ENCODE measurements around the gene GDF11. TPM values are rescaled to one million over a fixed set of nuclear protein-coding genes. Genes with fewer than 3 reads are reported as not detected.

The GDF11 gene
- total RNA-seq, 2 experiments from 2014 or later: 4.4 to 6.6 TPM

GRCh38 chr12:55746174-55746912 lies 3.4 kb downstream of the GDF11 start:
- H3K27me3 Mint-ChIP-seq: no peaks in the 10 kb centered on the region
- DNase-seq (no peak), ATAC-seq (ENCODE audit: poor library complexity) (no peak)
- ChIA-PET POLR2A (interaction anchor here (0.6 to 2.2 kb wide), 6 partner anchors 8 to 227 kb away, joined by 3 to 11 read pairs (median 4); partner anchors contain the start of gene RAB5B), CTCF (interaction anchor here (0.9 to 1.4 kb wide), 2 partner anchors 40 to 180 kb away, joined by 3 read pairs; no protein-coding TSS in a partner anchor)
- peak overlapping the region; percentile 72 for H3K27ac Mint-ChIP-seq
- Histone ChIP-seq H3K4me1 (ENCODE audit: insufficient read depth, low read length) (peaks cover 35% of the 10 kb centered on the region), H3K36me3 (ENCODE audit: insufficient read depth, low read length) (peaks cover 16% of the 10 kb centered on the region), H3K27me3 (ENCODE audit: control insufficient read depth in 1 of 2, insufficient read depth in 2 of 2, low read length in 2 of 2) (no peaks in the 10 kb centered on the region), H3K27ac (ENCODE audit: low read depth in 1 of 2, low read length in 2 of 2) (peak overlapping the region; percentile 7 to 31), H3K9me3 (ENCODE audit: control insufficient read depth in 1 of 2, insufficient read depth in 1 of 2, low read length in 2 of 2) (no peaks in the 10 kb centered on the region), H3K4me3 (ENCODE audit: low read length) (no peak overlapping the region)
- no peaks in the 10 kb centered on the region for H3K9me3 Mint-ChIP-seq
- peaks cover 45% of the 10 kb centered on the region for H3K4me1 Mint-ChIP-seq (ENCODE audit: low read depth)
- H3K36me3 Mint-ChIP-seq (ENCODE audit: low read depth): peaks cover 33% of the 10 kb centered on the region
- intact Hi-C loops (cut with DNase I, micrococcal nuclease): loop anchor here in 1 of 2 experiments (10.0 kb wide), 1 partner anchor 718 kb away; the partner anchor contains the start of gene SPRYD4
- no peak for TF ChIP-seq CTCF (IDR thresholded peaks at IDR 0.05)
- H3K4me3 Mint-ChIP-seq: peak overlapping the region; percentile 51

GRCh38 chr12:55746913-55747231 lies 4.0 kb downstream of the GDF11 start:
- ATAC-seq (ENCODE audit: poor library complexity) (no peak), DNase-seq (no peak)
- no peak for TF ChIP-seq CTCF (IDR thresholded peaks at IDR 0.05)
- H3K4me1 Mint-ChIP-seq (ENCODE audit: low read depth): peaks cover 45% of the 10 kb centered on the region
- intact Hi-C loops (cut with DNase I, micrococcal nuclease): loop anchor here in 1 of 2 experiments (10.0 kb wide), 1 partner anchor 718 kb away; the partner anchor contains the start of gene SPRYD4
- no peaks in the 10 kb centered on the region for H3K27me3 Mint-ChIP-seq
- H3K36me3 ChIP-seq (ENCODE audit: insufficient read depth, low read length): peaks cover 20% of the 10 kb centered on the region
- H3K27ac Mint-ChIP-seq: peak overlapping the region; percentile 72
- peak overlapping the region; percentile 31 to 34 for H3K27ac ChIP-seq (ENCODE audit: low read depth in 1 of 2, low read length in 2 of 2)
- H3K4me1 ChIP-seq (ENCODE audit: insufficient read depth, low read length): peaks cover 33% of the 10 kb centered on the region
- H3K4me3 Mint-ChIP-seq: no peak overlapping the region
- no peaks in the 10 kb centered on the region for H3K9me3 Mint-ChIP-seq
- no peaks in the 10 kb centered on the region for H3K27me3 ChIP-seq (ENCODE audit: control insufficient read depth in 1 of 2, insufficient read depth in 2 of 2, low read length in 2 of 2)
- H3K36me3 Mint-ChIP-seq (ENCODE audit: low read depth): peaks cover 38% of the 10 kb centered on the region
- H3K9me3 ChIP-seq (ENCODE audit: control insufficient read depth in 1 of 2, insufficient read depth in 1 of 2, low read length in 2 of 2): no peaks in the 10 kb centered on the region
- ChIA-PET POLR2A (interaction anchor here (0.6 to 2.2 kb wide), 8 partner anchors 9 to 1422 kb away, joined by 3 to 11 read pairs (median 3); partner anchors contain the start of gene COPZ1), CTCF (interaction anchor here (0.9 to 1.6 kb wide), 4 partner anchors 8 to 179 kb away, joined by 3 to 6 read pairs (median 4); no protein-coding TSS in a partner anchor)
- no peak overlapping the region for H3K4me3 ChIP-seq (ENCODE audit: low read length)

- H3K27me3 ChIP-seq (ENCODE audit: control insufficient read depth in 1 of 2, insufficient read depth in 2 of 2, low read length in 2 of 2): no peaks in the 10 kb centered on the region
- no peak overlapping the region for H3K4me3 Mint-ChIP-seq
- H3K27me3 Mint-ChIP-seq: no peaks in the 10 kb centered on the region
- no peak overlapping the region for H3K27ac ChIP-seq (ENCODE audit: low read depth in 1 of 2, low read length in 2 of 2)
- peaks cover 36% of the 10 kb centered on the region for H3K4me1 Mint-ChIP-seq (ENCODE audit: low read depth)
- H3K9me3 ChIP-seq (ENCODE audit: control insufficient read depth in 1 of 2, insufficient read depth in 1 of 2, low read length in 2 of 2): no peaks in the 10 kb centered on the region
- DNase-seq (no peak), ATAC-seq (ENCODE audit: poor library complexity) (no peak)
- H3K4me1 ChIP-seq (ENCODE audit: insufficient read depth, low read length): peaks cover 23% of the 10 kb centered on the region
- H3K9me3 Mint-ChIP-seq: no peaks in the 10 kb centered on the region
- intact Hi-C loops (cut with DNase I, micrococcal nuclease): loop anchor here in 1 of 2 experiments (10.0 kb wide), 1 partner anchor 716 kb away; the partner anchor contains the start of gene SPRYD4
- ChIA-PET CTCF (interaction anchor here (1.2 to 1.6 kb wide), 3 partner anchors 10 to 178 kb away, joined by 3 to 6 read pairs (median 6); no protein-coding TSS in a partner anchor), POLR2A (interaction anchor here (1.1 to 2.2 kb wide), 4 partner anchors 9 to 796 kb away, joined by 3 to 11 read pairs (median 6); no protein-coding TSS in a partner anchor)
- H3K4me3 ChIP-seq (ENCODE audit: low read length): no peak overlapping the region
- peaks cover 35% of the 10 kb centered on the region for H3K36me3 ChIP-seq (ENCODE audit: insufficient read depth, low read length)
- TF ChIP-seq CTCF (IDR thresholded peaks at IDR 0.05): no peak
- peak overlapping the region; percentile 72 for H3K27ac Mint-ChIP-seq
- H3K36me3 Mint-ChIP-seq (ENCODE audit: low read depth): peaks cover 52% of the 10 kb centered on the region
Measured at GRCh38 chr12:55748230-55748993, 5.5 kb downstream of the GDF11 start.

All from CD4-positive, alpha-beta T cell (primary cell).